NCI-H1694 (cell line): Measurements from ENCODE around the gene ZNF217.
"Not testable (repeated sequence)": the region's sequence is repeated elsewhere in the genome, so short reads cannot be mapped to it uniquely, and the experiment has no call there.

Experiments
- DNase-seq: peaks from one replicate; lab custom pipeline; 2025; lab: John Stamatoyannopoulos, UW

The ZNF217 gene

GRCh38 chr20:53527196-53527595, 66.4 kb downstream of the ZNF217 start:
- no peak for DNase-seq

- DNase-seq = no peak
Observed at GRCh38 chr20:53524589-53525312, 68.9 kb downstream of the ZNF217 start.

- DNase-seq = not testable (repeated sequence)
Observed at GRCh38 chr20:53523615-53524014, 70.0 kb downstream of the ZNF217 start.

- no peak for DNase-seq
Observed at GRCh38 chr20:53522696-53523095, 70.9 kb downstream of the ZNF217 start.

- no peak for DNase-seq
Observed at GRCh38 chr20:53522026-53522425, 71.6 kb downstream of the ZNF217 start.

- DNase-seq = not testable (repeated sequence)
Observed at GRCh38 chr20:53521421-53521820, 72.2 kb downstream of the ZNF217 start.

- DNase-seq = no peak
Observed at GRCh38 chr20:53517146-53517545, 76.5 kb downstream of the ZNF217 start.
